K562 (cell line): ENCODE results near the gene PDLIM7. TPM values are rescaled to one million over a fixed set of nuclear protein-coding genes. Genes with fewer than 3 reads are reported as not detected.

Source experiments
- HDAC2 ChIP-seq: fragments of 450-650 bp; IDR thresholded peaks from 2 replicates; pipeline ENCODE4 v1.6.1; 2016; ENCODE audit warnings: mild to moderate bottlenecking
- IFI16 ChIP-seq: fragments of 250-450 bp; sonication (Bioruptor Pico); IDR thresholded peaks from 2 replicates; pipeline ENCODE4 v2.1.2; 2022; ENCODE audit warnings: mild to moderate bottlenecking, inconsistent platforms
- KDM1A ChIP-seq, 2 experiments: fragments of 450-650 bp; IDR thresholded peaks; 2 replicates each; pipeline ENCODE4 v1.6.1; 2016; ENCODE audit warnings: mild to moderate bottlenecking in 2 of 2
- KDM2B ChIP-seq: fragments of 250-450 bp; sonication (Bioruptor Pico); IDR thresholded peaks from 2 replicates; pipeline ENCODE4 v1.8.0; 2021; ENCODE audit warnings: mild to moderate bottlenecking, moderate library complexity
- MYNN ChIP-seq, 2 experiments: sonication (generic); formaldehyde crosslinking in 1 of 2; IDR thresholded peaks; 2 replicates each; pipeline versions ENCODE4 v1.5.0 to v1.6.1; 2016 to 2020; ENCODE audit warnings: antibody characterized with exemption in 1 of 2, missing genetic modification reagents in 1 of 2
- NCOA1 ChIP-seq: fragments of 450-650 bp; IDR thresholded peaks from 2 replicates; pipeline ENCODE4 v1.6.1; 2016; ENCODE audit warnings: low read depth
- NFATC3 ChIP-seq: fragments of 450-650 bp; IDR thresholded peaks from 2 replicates; pipeline ENCODE4 v1.6.1; 2017; ENCODE audit warnings: mild to moderate bottlenecking
- NONO ChIP-seq, 2 experiments: fragments of 200-400 bp in 1 of 2; fragments of 450-650 bp in 1 of 2; formaldehyde crosslinking in 1 of 2; IDR thresholded peaks; 2 replicates each; pipeline ENCODE4 v1.6.1; 2017; ENCODE audit warnings: low read depth in 2 of 2, mild to moderate bottlenecking in 2 of 2, moderate library complexity in 2 of 2, low read length in 1 of 2
- PHF21A ChIP-seq: fragments of 450-650 bp; IDR thresholded peaks from 2 replicates; pipeline ENCODE4 v1.6.1; 2017; ENCODE audit warnings: low read depth, borderline replicate concordance
- POLR2B ChIP-seq: fragments of 450-650 bp; IDR thresholded peaks from 2 replicates; pipeline ENCODE4 v1.6.1; 2018; ENCODE audit warnings: low read depth; ENCODE audit not compliant: partially characterized antibody
- RNF2 ChIP-seq: sonication (generic); IDR thresholded peaks from 2 replicates; pipeline ENCODE4 v1.6.1; 2016
- SP1 ChIP-seq: sonication (generic); formaldehyde crosslinking; IDR thresholded peaks from 2 replicates; pipeline ENCODE4 v1.8.1; 2022; ENCODE audit warnings: mild to moderate bottlenecking, missing genetic modification reagents
- SREBF1 ChIP-seq: fragments of 150-350 bp; IDR thresholded peaks from 2 replicates; pipeline ENCODE4 v1.6.1; 2014; ENCODE audit warnings: antibody characterized with exemption, low read depth, low read length, borderline replicate concordance
- TAL1 ChIP-seq: fragments of 450-650 bp; IDR thresholded peaks from 2 replicates; pipeline ENCODE4 v1.6.1; 2016; ENCODE audit warnings: mild to moderate bottlenecking
- ZBTB40 ChIP-seq, 2 experiments: fragments of 450-650 bp in 1 of 2; sonication (generic) in 1 of 2; formaldehyde crosslinking in 1 of 2; IDR thresholded peaks; 2 replicates each; pipeline versions ENCODE4 v1.7.1 to v1.9.0; 2016 to 2022; ENCODE audit warnings: inconsistent platforms in 1 of 2, mild to moderate bottlenecking in 1 of 2, missing genetic modification reagents in 1 of 2
- ZC3H4 ChIP-seq: sonication (generic); formaldehyde crosslinking; IDR thresholded peaks from 2 replicates; pipeline ENCODE4 v1.9.0; 2021; ENCODE audit warnings: missing genetic modification reagents, borderline replicate concordance
- ZFP36 ChIP-seq: fragments of 150-350 bp; IDR thresholded peaks from 2 replicates; pipeline ENCODE4 v1.6.1; 2018; ENCODE audit warnings: low read length, low read depth; ENCODE audit not compliant: partially characterized antibody
- ZNF12 ChIP-seq: sonication (generic); formaldehyde crosslinking; IDR thresholded peaks from 2 replicates; pipeline ENCODE4 v1.4.0; 2020; ENCODE audit warnings: mild to moderate bottlenecking, missing genetic modification reagents
- ZNF3 ChIP-seq: fragments of 250-450 bp; sonication (Bioruptor Pico); IDR thresholded peaks from 2 replicates; pipeline ENCODE4 v1.5.0; 2021; ENCODE audit warnings: mild to moderate bottlenecking, moderate library complexity
- ZNF316 ChIP-seq: fragments of 450-650 bp; IDR thresholded peaks from 2 replicates; pipeline ENCODE4 v1.6.1; 2016
- polyA plus RNA-seq, 8 experiments: library from polyadenylated mRNA; depleted of rRNA in 4 of 8; stranded (reverse) in 5 of 8; unstranded in 3 of 8; fragments of >200 nt; fragmentation: Nextera tagmentation in 2 of 8; fragmentation: Illumina TruSeq in 1 of 8; extraction: Ambion mirVana in 2 of 8; extraction: Trizol in 1 of 8; gene quantifications; 2 replicates each; pipeline versions ENCODE4 v1.2.1 to v1.2.3, GENCODE V29; 2011 to 2014; ENCODE audit warnings: inconsistent platforms in 1 of 8, missing spikeins in 1 of 8
- total RNA-seq, 7 experiments: library from RNA; depleted of rRNA in 6 of 7; stranded (reverse); fragments of >200 nt in 6 of 7; fragmentation: Illumina TruSeq in 2 of 7; extraction: Trizol in 2 of 7; gene quantifications; 2 replicates each; pipeline versions ENCODE4 v1.2.1 to v1.2.3, GENCODE V29; 2011 to 2021; ENCODE audit warnings: low replicate concordance in 1 of 7
- TF ChIP-seq, protein P1 (sequence below): fragments of 450-650 bp; formaldehyde crosslinking; IDR thresholded peaks from 2 replicates; pipeline ENCODE4 v1.4.0; 2020; ENCODE audit warnings: mild to moderate bottlenecking, mixed read lengths

PDLIM7 gene
- total and polyA plus RNA-seq, 9 of the 15 experiments (the other 6 are each of a cell fraction or from before 2014, with no cell fraction given): 2.1 to 124 (median 32.6) TPM

DNA sequence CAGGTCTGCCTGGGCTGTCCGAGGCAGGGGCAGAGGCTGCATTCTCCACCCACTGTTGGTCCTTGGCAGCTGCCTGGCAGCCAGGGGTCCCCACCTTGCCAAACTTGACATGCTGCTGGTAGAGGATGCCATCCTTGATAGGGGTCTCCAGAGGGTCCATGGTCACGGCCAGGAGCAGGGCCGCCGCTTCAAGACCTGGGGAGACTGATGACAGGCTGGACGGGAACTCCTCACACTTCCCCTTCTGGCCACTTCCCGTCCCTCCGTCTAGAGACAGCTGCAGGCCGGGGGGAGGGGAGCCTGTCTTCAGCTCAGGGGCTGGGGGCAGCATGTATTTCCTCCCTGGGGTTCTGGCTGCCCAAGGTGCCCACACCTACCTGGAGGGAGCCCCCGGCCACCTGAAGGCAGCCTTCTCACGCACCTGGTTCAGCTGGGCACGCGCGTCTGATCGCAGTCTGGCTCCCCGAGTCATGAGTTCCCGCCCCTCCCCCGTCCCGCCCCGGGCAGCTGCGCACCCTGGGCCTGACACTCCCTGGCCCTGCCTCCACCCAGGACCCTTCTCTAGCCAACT lies 12.1 kb upstream of the PDLIM7 start, which contains the start of gene DOK3 (continued):
- TF ChIP-seq NONO (IDR thresholded peaks at IDR 0.05; ENCODE audit: low read depth in 2 of 2, low read length in 1 of 2) (no peak), SREBF1 (no peak), HDAC2 (no peak), ZC3H4 (no peak), KDM2B (CRISPR knock-in tag) (no peak), ZFP36 (no peak), MYNN (IDR thresholded peaks at IDR 0.05) (peak; percentile 54), MYNN (CRISPR knock-in tag; IDR thresholded peaks at IDR 0.05) (no peak), ZNF3 (CRISPR knock-in tag) (no peak), NCOA1 (no peak), NFATC3 (no peak), ZBTB40 (IDR thresholded peaks at IDR 0.05) (peak; percentile 53; the same call in 1 of the 2 replicates), ZBTB40 (CRISPR knock-in tag; IDR thresholded peaks at IDR 0.05) (no peak), TAL1 (no peak), KDM1A (IDR thresholded peaks at IDR 0.05) (no peak), IFI16 (CRISPR knock-in tag) (no peak), ZNF12 (no peak), SP1 (CRISPR knock-in tag) (no peak), RNF2 (no peak), ZNF316 (no peak), PHF21A (no peak), POLR2B (no peak)
- TF ChIP-seq, protein P1, sequence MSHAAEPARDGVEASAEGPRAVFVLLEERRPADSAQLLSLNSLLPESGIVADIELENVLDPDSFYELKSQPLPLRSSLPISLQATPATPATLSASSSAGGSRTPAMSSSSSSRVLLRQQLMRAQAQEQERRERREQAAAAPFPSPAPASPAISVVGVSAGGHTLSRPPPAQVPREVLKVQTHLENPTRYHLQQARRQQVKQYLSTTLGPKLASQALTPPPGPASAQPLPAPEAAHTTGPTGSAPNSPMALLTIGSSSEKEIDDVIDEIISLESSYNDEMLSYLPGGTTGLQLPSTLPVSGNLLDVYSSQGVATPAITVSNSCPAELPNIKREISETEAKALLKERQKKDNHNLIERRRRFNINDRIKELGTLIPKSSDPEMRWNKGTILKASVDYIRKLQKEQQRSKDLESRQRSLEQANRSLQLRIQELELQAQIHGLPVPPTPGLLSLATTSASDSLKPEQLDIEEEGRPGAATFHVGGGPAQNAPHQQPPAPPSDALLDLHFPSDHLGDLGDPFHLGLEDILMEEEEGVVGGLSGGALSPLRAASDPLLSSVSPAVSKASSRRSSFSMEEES (CRISPR knock-in tag): no peak
